Activated naive CD4-positive, alpha-beta T cell treated with Interleukin-2 at 50 U/mL for 16 hours (primary cell): Measurements from ENCODE around the gene SMURF2.
A peak's percentile ranks its signal among the peaks of the same experiment; 100 is the strongest.
"Not testable (repeated sequence)": the region's sequence is repeated elsewhere in the genome, so short reads cannot be mapped to it uniquely, and the experiment has no call there.

Source experiments
- DNase-seq: peaks from one replicate; pipeline ENCODE4 v3.0.0-alpha.2; 2020

SMURF2 gene

DNA sequence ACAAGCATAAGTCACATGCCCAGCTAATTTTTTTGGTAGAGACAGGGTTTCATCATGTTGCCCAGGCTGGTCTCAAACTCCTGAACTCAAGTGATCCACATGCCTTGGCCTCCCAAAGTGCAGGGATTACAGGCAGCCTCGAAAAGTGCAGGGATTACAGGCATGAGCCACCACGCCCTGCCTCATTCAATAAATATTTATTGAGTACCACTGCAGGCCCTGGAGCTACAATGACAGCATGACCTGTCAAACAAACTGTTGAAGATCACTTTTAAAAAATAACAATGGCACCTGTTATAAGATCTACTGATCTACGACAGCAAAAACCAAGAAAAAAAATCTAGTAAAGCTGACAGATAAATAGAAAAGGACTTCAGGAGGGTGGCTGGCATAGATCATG is 79.1 kb downstream of the SMURF2 start:
- no peak for DNase-seq

DNA sequence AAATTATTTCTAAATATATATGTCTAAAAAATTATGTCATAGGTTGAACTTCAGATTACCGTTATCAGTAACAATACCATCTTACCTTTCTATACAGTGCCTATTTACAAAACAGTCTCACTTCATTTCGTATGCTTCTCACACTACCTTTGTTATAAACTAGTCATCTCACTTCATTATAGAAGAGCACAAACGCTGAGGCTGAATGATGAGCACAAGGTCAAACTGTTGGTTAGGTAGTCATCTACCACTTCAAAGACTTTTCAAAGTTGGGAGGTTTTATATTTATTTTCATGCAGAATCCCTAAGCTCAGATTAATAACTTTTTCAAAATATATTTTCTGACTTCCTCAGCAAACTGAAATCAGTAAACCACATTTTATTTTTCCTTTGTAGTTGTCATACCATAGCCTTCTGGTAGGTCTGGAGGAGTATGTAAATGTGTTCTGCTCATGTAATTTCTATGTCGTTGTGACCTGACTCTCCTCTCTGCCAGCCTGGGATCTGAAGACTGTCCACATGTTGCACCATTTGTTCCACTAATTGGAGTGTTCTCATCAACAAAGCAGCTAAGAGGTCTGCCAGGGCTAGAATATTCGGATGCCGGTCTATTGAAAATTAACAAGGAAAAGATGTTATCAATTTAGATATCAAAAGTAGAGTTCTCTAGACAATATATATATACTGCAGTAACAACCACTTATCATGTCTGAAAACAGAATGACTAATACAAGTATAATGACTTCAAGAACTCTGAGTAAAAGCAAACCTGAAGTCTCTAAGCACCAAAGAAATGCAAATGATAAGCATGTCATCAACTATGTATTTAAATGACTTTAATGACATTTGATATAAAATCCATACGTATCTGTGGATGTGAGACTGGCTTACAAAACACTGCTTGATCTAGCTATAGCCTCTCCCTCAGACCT is 81.5 kb downstream of the SMURF2 start:
- peak; percentile 18 for DNase-seq

DNA sequence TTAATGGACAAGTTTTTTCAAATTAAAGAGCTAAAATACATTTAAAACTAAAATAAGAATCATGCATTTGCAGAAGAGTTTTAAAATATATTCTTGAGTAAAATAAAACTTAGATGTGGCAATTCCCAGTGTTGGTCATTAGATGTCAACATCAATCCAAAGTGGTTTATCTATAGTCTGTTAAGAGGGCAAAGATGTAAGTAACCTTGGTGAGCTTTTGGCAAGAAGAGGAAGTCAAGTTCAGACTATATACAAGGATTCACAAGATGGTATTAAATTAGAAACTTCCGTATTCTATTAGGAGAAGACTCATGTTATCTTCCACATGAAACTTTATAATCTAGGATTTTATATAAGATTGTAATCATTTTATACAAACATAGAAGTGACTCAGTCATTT is 82.2 kb downstream of the SMURF2 start:
- DNase-seq = no peak

DNA sequence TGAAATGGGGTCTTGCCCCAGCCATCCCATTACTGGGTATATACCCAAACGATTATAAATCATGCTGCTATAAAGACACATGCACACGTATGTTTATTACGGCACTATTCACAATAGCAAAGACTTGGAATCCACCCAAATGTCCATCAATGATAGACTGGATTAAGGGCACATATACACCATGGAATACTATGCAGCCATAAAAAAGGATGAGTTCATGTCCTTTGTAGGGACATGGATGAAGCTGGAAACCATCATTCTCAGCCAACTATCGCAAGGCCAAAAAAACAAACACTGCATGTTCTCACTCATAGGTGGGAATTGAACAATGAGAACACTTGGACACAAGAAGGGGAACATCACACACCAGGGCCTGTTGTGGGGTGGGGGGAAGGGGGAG is 85.1 kb downstream of the SMURF2 start:
- DNase-seq = not testable (repeated sequence)

DNA sequence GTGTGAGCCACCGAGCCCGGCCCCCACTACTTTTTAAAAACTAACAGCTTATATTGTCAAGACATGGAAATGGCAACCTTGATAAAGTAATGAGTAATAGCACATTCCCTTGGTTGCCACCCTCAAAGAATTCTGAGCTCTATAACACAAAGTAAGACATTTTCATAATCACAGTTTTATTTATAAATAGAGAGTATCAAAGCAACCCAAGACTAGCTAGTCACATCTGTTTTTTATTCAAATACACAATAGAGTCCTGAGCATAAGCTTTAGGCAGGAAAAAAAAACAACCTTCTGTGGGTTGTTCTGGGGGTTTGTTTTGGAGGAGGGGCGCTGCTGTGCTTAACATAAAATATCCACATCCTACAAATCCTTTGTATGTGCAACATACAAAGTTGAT is 86.7 kb downstream of the SMURF2 start:
- DNase-seq = no peak

DNA sequence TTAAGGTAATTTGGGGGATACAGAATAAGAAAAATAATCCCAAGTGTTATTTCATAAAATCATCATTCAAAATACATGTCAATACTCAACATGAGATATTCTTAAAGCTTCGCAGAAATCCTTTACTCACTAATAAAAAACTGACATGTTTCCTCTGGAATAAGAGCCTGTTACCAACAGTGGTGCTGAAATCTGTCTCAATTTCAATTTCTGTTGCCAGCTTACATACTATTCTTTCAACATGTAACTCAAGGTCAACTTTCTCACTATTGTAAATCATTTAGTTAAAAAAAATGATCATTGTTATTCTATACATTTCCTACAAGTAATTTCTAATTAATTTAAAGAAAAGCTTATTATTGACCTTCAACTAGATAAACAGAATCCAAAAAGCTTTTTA is 87.5 kb downstream of the SMURF2 start:
- no peak for DNase-seq

DNA sequence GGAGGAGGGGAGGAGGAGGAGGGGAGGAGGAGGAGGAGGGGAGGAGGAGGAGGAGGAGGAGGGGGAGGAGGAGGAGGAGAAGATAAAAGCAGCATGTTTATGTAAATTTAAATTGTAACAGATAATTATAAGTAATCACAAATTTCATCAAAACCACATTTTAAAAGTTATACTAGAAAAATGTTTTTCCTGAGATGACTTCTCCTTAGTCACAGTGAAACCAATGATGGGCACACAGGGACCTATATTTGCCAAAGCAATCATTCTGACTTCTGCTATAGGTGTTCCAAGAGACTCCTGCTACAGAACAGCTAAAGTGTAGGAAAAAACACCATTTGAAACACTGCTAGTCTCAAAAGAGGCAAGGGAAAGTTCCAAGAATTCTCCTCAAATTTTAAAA is 88.9 kb downstream of the SMURF2 start:
- DNase-seq = no peak

DNA sequence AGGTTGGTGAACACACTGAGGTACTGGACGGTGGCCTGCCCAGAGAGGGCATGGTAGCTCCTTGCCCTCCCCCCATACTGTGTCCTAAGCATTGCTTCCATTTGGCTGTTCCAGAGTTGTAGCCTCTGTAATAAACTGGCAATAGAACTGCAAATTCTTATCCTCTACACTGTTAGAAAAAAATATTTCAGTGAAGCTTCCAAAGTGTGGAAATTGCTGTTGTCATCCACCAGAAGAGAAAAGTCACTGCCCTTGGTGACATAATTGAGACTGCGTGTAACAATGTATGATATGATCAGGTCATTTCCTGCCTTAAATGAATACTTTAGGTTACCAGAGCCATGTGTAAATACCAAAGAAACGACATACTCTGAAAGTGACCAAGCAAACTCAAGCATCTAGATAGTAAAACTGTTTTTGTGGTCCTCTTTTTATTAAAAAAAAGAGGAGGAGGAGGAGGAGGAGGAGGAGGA is 89.4 kb downstream of the SMURF2 start:
- DNase-seq = no peak

DNA sequence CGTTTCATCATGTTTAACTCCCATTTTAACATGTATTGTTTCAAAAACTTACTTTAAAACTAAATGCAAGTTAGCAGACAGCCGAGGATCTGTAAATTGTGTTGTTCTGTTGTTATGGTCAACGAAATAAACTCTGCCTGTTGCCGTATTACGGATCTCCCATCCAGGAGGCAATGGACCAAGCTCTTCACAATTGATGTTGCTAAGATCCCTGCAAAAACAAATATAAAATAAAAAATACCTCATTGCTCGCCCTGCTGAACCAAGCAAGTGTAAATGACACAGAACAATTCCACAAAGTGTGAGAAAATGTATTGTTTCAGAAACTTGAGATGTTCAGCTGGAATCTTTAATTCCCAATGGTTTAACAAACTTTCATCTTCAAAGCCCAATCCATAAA is 90.4 kb downstream of the SMURF2 start:
- no peak for DNase-seq

DNA sequence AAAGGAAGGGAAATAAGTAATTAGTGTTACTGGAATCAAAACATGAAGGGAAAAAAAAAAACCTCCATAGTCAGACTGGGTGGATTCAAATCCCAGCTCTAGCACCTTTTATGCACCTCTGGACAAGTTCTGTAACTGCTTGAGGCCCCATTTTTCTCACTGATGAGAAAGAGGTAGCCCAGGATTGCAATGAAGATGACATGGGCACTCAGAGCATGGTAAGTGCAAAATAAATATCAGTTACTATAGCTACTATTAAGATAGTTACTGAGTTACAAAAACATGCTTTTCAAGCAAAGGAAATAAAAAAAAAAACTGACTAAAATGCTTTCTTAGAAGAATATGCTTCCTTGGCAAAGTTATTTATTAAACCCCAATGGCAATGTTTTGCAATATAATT is 96.5 kb downstream of the SMURF2 start:
- no peak for DNase-seq

DNA sequence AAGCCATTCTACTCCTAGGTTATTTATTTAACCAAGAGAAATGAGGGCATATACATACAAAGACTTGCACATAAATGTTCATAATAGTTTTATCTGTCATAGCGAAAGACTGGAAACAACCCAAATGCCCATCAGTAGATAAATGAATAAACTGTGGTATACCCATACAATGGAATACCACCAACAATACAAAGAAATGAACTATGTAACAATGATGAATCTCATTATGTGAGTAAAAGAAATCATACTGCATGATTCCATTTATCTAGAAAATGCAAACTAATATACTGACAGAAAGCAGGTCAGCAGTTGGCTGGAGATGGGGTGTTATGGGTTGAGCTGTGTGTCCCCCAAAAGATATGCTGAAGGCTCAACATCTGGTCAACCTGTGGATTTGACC is 98.0 kb downstream of the SMURF2 start:
- no peak for DNase-seq

DNA sequence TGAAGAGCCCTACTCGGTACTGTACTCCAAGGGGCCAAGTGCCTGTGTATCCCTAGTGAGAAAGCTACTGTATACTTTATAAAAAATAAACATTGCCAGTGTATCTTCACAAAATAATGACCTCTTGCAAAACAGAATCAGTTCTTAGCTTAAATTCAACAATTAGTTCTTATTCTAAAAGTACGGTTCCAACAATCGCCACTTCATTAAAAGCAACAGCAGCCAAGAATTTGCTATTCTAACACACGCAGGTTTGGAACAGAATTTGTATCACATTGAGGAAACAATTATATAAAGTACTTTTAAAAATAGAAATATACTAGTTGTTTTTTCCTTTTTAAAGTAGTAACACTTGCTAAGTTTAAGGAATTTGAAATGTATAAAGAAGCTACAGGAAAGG is 106.8 kb downstream of the SMURF2 start:
- DNase-seq = no peak

DNA sequence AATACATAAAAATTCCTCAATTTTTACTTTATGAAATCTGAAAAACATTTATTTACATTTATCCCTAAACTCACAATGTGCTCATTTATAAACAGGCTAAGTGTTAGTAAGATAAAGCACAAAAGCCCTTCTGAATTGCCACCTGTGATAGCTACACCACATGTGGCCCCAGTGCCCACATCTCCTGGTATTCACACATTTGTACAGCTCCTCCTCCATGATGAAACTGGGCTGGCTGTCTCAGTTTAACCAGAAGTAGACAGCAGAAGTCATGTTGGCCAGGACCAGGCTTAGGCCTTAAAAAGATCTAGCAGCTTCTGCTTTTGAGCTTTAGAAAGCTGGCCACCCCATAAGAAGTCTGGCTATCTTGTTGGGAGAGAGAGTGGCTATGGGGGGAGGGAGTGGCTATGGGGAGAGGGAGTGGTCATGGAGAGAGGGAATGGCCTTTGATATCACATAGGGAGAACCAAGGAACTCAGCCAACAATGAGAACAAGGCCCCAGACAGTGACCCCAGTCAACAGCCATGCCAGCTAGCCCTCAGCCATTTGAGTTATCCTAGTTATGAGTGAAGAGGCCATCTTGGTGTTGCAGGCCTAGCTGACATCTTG is 108.0 kb downstream of the SMURF2 start:
- no peak for DNase-seq

DNA sequence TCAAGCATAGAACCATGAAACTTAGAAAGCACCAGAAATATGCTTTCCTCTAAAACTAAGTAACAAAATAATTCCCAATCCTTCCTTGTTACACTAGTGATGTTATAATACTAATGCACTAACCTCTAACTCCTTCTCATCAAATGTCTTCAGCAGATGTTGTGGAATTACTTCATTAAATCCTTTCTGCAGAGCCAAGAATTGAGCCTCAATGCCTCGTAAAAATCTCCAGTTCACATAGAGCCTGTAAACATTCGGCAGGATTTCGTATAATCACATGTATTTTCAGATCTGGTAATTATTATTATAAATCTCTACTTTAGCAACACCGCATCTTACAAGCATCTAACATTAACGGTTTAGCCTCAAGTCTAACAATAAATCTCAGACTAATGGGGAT is 110.6 kb downstream of the SMURF2 start:
- DNase-seq = no peak

DNA sequence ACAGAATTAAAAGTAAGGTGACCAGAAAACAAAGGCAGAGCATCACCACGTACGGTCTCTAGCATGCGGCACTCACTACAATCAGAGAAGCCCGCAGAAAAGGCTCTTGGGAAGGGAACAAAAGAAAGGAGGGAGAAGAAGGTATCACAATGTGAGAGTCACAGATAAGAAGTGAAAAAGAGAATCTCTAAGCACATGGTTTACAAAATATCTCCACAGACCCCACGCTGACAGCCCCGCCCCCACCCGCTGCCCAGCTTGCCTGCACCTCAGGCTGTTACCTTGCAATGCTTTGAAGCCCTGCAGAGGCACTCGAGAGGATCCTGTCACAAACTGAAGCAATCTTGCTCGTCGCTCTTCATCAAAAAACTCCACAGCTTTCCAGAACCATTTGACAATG is 114.8 kb downstream of the SMURF2 start:
- no peak for DNase-seq

DNA sequence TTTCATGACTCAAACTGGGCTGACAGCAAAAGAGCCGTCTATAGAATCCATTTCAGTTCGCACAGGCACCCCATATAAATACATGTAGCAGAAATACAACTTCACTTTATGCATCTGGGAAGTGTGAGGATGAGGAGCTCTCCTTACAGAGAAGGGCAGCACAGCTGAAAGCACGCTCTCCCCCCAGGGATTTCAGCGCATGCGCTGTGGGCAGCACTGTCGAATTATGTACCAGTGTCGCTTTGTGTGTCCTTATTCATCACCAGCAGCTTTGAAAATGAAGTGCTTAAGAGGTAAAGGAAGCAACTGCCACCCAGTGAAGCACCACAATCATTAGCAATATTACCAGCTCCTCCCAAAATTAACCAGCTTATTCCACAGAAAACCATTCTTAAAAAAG is 115.4 kb downstream of the SMURF2 start:
- no peak for DNase-seq

DNA sequence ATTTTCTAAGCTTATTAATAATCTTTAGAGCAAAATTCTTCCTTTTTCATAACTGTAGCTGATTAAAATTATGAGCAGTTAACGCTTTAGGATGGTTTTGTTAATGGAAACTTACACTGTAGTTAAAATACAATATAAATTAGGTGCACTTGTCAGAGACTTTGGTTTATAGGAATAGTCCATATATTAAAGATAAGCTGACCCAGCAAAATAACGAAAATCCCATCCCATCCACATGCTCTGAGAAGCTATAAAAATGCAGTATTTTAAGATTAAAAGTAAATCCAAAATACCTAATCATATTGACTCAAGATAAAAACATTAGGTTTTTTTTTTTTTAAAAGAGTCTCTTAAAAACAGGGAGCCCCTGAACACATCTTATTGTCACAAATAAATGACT is 117.4 kb downstream of the SMURF2 start:
- no peak for DNase-seq

DNA sequence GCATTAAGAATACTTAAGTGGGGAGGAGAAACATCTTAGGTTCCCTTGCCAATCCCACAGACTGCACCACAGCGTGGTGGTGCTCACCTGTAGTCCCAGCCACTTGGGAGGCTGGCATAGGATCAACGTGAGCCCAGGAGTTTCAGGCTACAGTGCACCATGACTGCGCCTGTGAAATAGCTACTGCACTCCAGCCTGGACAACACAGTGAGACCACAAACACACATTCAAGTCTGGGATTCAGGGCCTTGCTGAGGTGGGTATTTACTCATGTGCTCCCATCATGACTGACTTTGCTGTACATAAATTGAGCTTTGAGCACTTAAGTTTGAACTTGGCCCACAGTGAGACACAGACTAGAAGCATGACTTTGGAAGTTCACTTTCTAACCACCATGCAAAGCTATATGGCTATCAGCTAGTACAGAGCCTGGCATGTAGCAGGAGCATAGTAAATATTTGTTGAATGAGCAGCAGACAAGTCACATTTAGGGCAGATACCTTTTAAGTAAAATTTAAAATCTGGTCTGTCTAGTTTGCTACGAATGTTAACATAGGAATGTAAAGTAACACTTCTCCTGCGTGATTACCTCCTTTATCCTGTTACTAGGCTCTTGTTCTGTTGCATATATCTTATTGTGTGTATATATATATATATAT is 121.9 kb downstream of the SMURF2 start:
- DNase-seq = no peak

DNA sequence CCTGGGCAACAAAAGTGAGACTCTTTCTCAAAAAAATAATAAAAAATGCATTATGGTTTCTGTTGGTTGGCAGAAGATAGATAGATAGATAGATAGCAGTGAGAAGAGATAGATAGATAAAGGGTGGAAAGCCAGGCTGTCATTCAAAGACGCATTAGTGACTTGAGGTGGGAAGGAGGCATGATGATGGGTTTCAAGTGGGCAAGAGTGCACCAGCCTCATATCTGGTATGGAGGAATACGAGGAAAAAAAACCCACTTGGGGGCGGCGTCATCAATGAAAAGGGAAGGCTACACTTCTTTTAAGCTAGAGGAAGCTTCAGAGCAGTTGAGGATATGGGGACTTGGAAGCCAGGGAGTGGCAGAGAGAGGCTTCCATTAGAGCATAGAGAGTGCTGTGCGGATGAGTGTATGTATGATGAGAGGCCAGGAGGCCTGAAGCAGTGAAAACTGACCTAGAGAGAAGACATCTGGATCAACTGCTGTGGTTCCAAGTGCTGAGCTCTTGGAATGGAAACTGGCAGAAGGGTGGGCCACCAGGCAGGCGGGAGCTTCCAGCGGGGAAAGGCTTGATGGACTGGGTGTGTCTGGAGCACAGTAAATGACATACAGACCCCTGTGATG is 123.5 kb downstream of the SMURF2 start:
- DNase-seq = no peak

DNA sequence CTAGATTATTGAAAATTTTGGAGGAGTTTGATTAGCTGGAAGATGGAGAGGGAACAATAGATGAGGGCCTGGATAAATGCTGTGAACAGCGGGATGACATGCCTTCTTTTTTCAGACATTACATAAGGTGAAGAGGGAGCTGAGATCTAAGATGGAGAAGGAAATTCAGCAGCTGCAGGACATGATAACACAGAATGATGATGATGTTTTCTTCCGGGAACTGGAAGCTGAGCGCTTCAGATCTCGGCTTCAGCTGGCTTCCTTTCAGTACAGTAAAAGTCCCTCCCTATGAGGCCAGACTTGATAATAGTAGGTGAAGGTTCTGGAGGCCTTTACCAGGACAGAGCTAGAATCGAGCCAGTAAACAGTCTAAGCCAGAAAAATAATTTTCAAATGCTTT is 124.6 kb downstream of the SMURF2 start:
- DNase-seq = no peak

DNA sequence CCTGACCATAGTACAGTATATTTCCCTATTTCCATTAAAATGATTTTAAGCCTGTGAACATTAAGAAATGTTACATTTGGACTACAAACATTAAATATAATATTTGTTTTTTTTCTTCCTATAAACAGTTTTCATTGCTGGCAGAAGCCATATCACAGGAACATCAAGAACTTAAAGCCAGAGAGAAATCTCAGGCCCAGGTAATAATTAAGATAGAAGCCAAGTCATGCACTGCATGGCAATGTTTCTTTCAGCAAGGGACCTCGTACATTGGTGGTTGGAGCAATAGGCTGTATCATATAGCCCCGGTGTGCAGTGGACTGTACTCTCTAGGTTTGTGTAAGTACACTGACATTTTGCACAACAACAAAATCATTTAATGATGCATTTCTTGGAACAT is 125.2 kb downstream of the SMURF2 start:
- DNase-seq = no peak

DNA sequence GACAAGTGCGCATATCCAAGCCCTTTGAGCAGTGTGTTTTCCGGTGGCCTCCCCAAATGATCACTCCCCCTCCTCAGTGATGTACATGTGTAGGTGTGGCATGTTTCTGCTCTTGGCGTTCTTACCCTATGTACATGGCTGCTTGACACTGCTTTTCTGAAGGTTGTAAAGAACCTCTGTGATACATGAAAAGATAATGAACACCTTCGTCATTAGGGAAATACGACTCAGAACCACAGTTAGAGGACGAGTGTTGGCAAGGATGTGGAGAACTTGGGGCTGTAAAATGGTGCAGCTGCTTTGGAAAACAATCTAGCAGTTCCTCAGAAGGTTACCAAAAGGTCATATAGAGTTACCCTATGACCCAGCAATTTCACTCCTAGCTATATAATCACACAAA is 126.8 kb downstream of the SMURF2 start:
- DNase-seq = no peak

DNA sequence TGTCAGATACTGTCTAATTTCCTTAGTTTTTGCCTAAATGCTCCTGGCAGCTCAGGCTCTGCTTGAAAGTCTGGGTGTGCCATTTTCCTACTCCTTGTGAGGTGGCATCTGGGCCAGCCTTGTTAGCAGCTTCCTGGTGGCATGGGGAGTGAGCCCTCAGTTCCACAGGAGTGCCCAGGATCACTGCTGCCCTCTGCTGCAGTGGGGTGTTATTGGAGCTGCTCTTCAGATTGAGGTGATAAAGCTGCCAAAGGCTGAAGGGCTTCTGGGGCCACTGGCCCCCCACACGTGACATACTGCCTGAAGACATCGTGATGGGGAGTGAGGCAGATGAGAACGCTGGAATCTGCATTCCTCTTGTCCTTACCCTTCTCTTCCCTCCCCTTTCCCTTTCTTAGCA is 127.9 kb downstream of the SMURF2 start:
- no peak for DNase-seq

DNA sequence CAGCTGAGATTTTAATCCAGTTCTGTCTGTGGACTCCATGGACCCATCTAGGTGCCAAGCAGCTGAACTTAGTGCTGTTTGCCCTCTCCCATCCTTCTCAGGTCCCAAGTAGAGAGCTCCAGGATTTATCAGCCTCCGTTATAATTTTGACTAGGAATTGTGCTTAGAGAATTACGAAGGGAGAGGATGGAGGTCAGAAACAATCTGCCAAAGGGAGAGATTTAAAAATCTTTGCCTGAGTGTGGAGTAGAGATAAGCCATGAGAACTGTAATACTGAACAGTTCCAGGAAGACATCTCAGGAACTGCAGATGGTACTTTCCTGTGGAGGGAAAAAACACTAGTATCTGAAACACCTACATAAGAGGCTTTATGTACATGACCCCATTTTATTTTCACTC is 128.3 kb downstream of the SMURF2 start:
- DNase-seq = no peak
